BJ (cell line): Measurements from ENCODE around the gene GEMIN8. TPM values are rescaled to one million over a fixed set of nuclear protein-coding genes. Genes with fewer than 3 reads are reported as not detected.

ENCODE experiments used
- CTCF ChIA-PET: fragments of 350-600 bp; formaldehyde crosslinking; extraction: SDS; loops from one replicate; lab custom pipeline; 2021; ENCODE audit warnings: antibody characterized with exemption, inconsistent platforms; lab: Yijun Ruan, JAX
- POLR2A ChIA-PET: fragments of 300-600 bp; sonication (Branson Sonifier 250); formaldehyde crosslinking; extraction: SDS; loops from one replicate; lab custom pipeline; 2021; ENCODE audit warnings: antibody characterized with exemption; lab: Charles Lee
- DNase-seq: peaks from one replicate; pipeline ENCODE4 v3.0.0-alpha.2; 2011; ENCODE audit warnings: low read depth
- H3K27me3 ChIP-seq: 2 replicates; pipeline ENCODE4 v1.6.0; 2011; ENCODE audit warnings: low read length; ENCODE audit not compliant: control insufficient read depth, insufficient read depth
- H3K36me3 ChIP-seq: 2 replicates; pipeline ENCODE4 v1.5.1; 2011; ENCODE audit warnings: low read length; ENCODE audit not compliant: control insufficient read depth, insufficient read depth
- H3K4me3 ChIP-seq: 2 replicates; pipeline ENCODE4 v1.5.1; 2011; ENCODE audit warnings: low read depth, mild to moderate bottlenecking, control low read depth, low read length
- polyA plus RNA-seq: library from polyadenylated mRNA; depleted of rRNA; stranded (reverse); fragments of >200 nt; gene quantifications from 2 replicates; pipeline ENCODE4 v1.2.3, GENCODE V29; 2011
- TF ChIP-seq, protein P1 (sequence below): IDR thresholded peaks from 2 replicates; pipeline ENCODE4 v1.5.1; 2011; ENCODE audit warnings: low read depth, mild to moderate bottlenecking, control low read depth, inconsistent platforms, low read length, moderate library complexity; ENCODE audit not compliant: insufficient read depth

Gene GEMIN8
- polyA plus RNA-seq, 1 experiment, result 21.5 TPM

GRCh38 chrX:14043209-14043608 is 13.5 kb upstream of the GEMIN8 start:
- H3K36me3 ChIP-seq, result no peaks in the 10 kb centered on the region
- TF ChIP-seq, protein P1, sequence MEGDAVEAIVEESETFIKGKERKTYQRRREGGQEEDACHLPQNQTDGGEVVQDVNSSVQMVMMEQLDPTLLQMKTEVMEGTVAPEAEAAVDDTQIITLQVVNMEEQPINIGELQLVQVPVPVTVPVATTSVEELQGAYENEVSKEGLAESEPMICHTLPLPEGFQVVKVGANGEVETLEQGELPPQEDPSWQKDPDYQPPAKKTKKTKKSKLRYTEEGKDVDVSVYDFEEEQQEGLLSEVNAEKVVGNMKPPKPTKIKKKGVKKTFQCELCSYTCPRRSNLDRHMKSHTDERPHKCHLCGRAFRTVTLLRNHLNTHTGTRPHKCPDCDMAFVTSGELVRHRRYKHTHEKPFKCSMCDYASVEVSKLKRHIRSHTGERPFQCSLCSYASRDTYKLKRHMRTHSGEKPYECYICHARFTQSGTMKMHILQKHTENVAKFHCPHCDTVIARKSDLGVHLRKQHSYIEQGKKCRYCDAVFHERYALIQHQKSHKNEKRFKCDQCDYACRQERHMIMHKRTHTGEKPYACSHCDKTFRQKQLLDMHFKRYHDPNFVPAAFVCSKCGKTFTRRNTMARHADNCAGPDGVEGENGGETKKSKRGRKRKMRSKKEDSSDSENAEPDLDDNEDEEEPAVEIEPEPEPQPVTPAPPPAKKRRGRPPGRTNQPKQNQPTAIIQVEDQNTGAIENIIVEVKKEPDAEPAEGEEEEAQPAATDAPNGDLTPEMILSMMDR, result no peak
- no peaks in the 10 kb centered on the region for H3K27me3 ChIP-seq
- CTCF ChIA-PET, result no interaction called here
- H3K4me3 ChIP-seq, result no peak overlapping the region
- DNase-seq, result no peak
- POLR2A ChIA-PET, result no interaction called here

GRCh38 chrX:14039344-14039743 is 9.7 kb upstream of the GEMIN8 start:
- DNase-seq, result no peak
- Histone ChIP-seq H3K27me3 (no peaks in the 10 kb centered on the region), H3K4me3 (no peak overlapping the region), H3K36me3 (no peaks in the 10 kb centered on the region)
- POLR2A ChIA-PET, result no interaction called here
- CTCF ChIA-PET, result interaction anchor here (0.6 to 1.0 kb wide), 2 partner anchors 881 to 1205 kb away, joined by 3 to 4 read pairs; no protein-coding TSS in a partner anchor
- TF ChIP-seq, protein P1, result peak; percentile 45

GRCh38 chrX:14038375-14039085 is 8.8 kb upstream of the GEMIN8 start:
- ChIA-PET CTCF (interaction anchor here (1.0 kb wide), 1 partner anchor 1206 kb away, joined by 3 read pairs; no protein-coding TSS in a partner anchor), POLR2A (no interaction called here)
- no peak for DNase-seq
- Histone ChIP-seq H3K36me3 (no peaks in the 10 kb centered on the region), H3K27me3 (no peaks in the 10 kb centered on the region), H3K4me3 (no peak overlapping the region)
- TF ChIP-seq, protein P1, result no peak

- TF ChIP-seq, protein P1, result peak; percentile 42
- POLR2A ChIA-PET, result no interaction called here
- H3K4me3 ChIP-seq, result no peak overlapping the region
- no peak for DNase-seq
- CTCF ChIA-PET, result interaction anchor here (0.7 to 1.2 kb wide), 6 partner anchors 280 to 525 kb away, joined by 4 to 6 read pairs (median 4); no protein-coding TSS in a partner anchor
- no peaks in the 10 kb centered on the region for H3K36me3 ChIP-seq
- H3K27me3 ChIP-seq, result no peaks in the 10 kb centered on the region
Observed at GRCh38 chrX:14032406-14032805, 2.7 kb upstream of the GEMIN8 start.

DNA sequence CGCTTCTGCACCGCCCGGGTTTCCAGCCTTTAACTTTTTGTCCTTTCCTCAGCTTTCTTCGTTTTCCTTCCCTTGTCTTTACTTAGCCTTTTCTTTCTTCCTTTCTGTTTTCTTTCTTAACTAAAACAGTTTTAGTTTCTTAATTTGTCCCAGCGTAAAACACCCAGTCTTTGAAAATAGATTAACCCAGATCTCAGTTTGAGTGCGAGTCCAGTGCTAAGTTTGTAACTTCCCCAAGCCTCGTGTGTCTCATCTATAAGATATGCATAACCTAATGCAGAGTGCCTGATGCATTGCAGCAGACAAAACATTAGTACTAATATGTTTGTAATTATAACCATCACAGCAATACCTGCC is 460 bp upstream of the GEMIN8 start:
- POLR2A ChIA-PET, result no interaction called here
- no peaks in the 10 kb centered on the region for H3K27me3 ChIP-seq
- peak overlapping the region; percentile 59 for H3K4me3 ChIP-seq
- no peak for DNase-seq
- H3K36me3 ChIP-seq, result no peaks in the 10 kb centered on the region
- CTCF ChIA-PET, result interaction anchor here (0.7 to 1.7 kb wide), 3 partner anchors 14 to 366 kb away, joined by 3 to 7 read pairs (median 3); no protein-coding TSS in a partner anchor
- TF ChIP-seq, protein P1, result no peak
